HuH-7.5 (cell line): ENCODE measurements around the gene ROPN1L.

Experiments used
- DNase-seq: peaks from one replicate; pipeline ENCODE4 v3.0.0; 2011; ENCODE audit warnings: low spot score

ROPN1L gene

DNA sequence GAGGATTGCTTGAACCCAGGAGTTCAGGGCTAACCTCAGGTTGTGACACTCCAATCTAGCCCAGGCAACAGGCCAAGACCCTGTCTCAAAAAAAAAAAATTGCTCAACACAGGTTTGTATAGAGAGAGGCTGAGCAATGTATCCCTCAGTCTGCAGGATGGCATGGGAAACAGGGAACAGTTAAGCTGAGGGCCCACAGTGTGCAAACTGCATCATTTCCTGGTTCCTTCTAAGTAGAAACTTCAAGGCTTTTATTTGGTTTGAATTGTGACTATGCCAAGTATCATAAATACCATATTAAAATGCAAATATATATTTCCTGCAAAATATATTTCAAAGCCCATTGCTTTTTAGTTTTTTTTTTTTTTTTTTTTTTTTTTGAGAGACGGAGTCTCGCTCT is 13.7 kb upstream of the ROPN1L start:
- DNase-seq: no peak

DNA sequence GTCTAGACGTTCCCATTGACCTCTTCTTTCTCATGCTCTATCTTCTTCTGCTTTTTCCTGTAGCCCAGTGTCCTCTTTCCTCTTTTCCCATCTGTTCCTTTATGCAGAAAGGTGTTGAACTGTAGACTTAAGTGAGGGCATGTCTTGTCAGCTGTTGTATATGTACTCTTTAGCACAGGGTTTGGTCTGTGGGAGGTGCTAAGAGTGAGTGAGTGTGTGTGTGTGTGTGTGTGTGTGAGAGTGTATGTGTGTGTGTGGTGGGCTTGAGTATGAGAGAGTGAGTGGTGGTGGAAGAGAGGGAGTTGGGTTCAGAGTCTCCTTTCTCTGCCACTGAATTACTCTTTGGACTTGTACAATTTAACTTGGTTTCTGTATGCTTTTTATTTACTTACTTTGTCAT is 10.3 kb upstream of the ROPN1L start:
- no peak for DNase-seq

DNA sequence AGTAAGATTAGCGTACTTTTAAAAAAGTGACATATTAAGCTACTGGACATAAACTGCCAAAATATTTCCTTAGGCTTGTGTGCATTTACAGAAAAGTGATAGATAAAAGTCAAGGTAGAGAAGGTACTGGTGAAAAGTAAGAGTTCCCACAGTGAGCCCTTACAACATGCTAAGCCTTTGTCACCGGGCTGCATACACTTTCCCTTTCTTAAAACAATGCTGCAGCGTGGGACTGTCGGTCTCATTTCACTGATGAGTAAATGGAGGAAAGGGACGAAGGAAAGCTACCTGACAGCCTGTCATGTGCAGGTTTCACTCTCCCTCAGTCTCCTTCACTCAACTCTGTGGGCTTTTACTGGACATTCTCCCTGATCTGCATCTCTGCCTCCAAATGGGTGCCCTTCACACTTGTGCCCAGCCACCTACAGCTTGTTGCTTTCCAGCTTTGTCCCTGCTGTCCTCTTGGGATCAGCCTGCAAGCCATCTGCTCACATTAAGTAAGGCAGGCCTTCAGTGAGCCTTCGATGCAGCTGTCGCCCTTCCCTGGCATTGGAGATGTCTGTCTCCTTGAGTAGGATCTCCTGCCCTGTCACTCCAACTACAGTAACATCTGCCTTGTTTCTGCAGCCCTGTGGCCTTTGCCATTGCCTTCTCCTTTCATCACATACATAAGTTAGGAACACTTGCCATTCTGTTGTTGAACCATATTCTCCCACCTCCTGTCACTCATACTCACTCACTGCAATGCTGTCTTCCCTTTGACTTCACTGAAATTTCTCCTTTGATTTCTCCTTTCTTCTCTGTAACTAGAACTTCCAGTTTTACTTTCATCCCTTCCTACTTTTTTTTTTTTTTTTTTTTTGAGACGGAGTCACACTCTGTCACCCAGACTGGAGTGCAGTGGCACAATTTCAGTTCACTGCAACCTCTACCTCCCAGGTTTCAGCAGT is 9.3 kb upstream of the ROPN1L start:
- DNase-seq: no peak

DNA sequence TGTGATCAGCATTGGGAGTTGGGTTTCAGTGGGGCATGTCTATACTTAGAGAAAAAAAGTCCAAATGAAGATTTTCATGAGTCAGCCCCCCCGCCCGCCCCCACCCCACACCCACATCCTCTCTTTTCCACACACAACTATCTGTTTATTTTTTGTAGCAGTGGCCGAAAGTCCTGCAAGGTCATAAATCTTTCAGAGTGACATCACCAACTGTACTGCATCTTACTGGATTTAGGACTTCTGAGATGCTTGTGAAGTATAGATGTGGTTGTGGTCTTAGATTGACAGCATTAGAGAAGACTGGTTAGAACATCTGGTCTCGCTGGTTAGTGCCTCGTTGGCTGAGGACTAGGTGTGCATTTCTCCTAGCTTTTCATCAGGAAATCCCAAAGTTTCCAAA is 7.3 kb upstream of the ROPN1L start:
- DNase-seq: no peak

DNA sequence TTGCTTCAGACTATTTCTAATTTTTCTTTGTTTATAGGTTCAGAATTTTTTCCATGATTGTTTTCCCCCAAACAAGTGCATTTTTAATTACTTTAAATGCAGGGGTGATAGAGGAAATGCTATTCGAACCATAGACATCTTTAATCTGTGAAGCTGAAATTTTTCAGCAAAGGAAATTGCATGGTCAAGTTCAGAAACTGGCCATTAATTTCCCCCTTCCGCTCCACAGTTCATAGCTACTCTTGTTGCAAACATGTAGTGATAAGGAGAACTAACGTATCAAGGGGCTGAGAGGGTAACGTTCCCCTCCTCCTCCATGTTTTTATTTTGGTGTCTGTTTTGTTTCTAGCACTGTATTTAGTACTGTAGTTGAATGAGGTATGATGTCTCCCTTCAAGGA is 3.4 kb upstream of the ROPN1L start:
- no peak for DNase-seq

DNA sequence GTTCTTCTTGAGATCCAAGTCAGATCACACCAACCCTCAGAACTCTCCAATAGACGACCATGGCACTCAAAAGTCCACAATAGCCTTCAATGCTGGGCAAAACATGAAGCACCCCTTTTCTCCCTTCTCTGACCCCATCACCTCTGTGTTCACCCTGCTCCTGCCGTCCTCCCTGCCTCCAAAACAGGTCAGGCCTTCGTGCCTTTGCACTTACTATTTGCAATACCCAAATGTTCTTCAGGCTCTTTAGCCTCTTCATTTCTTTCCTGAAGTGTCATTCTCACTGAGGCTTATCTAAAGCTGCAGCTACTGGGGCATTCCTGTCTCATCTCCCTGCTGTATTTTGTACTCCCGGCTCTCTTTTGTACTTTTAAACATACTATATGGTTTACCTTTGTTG is 2.0 kb upstream of the ROPN1L start:
- DNase-seq: no peak

DNA sequence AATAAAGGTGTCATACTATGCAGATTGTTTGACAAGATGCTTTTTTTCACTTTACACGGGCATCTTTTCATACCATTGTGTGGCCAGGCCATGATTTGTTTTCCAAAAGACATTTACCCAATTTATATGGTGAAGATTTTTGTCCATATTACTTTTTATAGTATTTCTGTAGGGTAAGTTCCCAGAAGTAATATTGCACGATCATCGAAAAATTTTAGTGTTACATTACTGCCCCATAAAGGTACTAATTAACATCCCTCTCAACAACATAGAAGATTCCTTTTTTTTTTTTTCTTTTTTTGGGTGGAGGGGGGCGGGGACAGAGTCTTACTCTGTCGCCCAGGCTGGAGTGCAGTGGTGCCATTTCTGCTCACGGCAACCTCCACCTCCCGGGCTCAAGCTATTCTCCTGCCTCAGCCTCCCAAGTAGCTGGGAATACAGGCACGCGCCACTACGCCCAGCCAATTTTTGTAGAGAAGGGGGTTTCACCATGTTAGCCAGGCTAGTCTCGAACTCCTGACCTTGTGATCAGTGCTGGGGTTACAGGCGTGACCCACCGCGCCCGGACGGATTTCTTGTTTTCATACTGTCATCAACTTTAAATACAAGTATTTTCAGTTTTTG is 1.2 kb upstream of the ROPN1L start:
- no peak for DNase-seq

DNA sequence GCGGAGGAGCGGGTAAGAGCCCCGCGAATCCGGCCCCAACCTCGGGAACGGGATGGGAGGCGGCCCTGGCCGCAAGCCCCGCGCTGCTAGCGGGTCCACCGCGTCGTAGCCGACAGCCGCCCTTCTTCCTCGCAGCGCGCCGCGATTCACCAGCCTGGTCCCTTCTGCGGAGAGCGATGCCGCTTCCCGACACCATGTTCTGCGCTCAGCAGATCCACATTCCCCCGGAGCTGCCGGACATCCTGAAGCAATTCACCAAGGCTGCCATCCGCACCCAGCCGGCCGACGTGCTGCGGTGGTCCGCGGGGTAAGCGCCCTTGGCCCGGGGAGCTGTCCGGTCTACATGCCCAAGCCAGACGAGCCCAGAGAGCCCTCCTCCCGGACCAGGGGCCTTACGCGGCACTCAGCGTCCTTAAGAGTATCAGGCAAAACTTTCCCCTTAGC is 335 bp downstream of the ROPN1L start:
- DNase-seq: peak; percentile 64

DNA sequence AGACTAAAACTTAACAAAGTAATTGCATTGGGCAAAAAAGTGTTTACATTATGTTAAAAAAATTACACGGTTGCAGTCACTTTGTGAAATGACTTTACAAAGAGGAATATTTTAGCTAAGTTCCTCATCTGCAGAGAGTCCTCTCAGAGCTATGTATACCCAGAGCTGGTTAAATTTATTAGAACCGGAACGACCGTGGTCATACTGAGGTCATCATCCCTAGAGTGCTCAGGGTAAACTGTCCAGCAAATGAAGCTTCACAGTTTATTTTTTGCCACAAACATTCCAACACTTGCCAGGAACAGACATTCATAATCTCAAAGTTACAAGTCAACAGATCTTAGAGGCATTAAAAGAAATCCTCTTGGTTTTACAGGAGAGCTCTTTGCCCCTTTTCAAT is 897 bp downstream of the ROPN1L start:
- no peak for DNase-seq

DNA sequence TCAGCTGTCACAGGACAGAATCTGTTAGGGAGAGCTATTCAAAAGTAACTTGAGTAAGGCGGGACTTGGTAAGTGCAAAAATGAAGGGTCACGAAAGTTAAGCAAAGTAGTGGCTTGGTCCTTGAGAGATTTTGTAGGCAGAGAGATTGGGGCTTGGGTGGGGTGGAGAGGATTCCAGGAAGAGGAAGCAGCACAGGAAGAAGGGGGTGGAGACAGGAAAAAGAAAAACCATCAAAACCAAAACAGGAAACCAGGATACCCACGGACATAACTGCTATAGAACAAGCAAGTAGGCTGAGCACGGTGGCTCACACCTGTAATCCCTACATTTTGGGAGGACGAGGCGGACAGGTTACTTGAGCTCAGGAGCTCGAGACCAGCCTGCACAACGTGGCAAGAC is 3.7 kb downstream of the ROPN1L start:
- no peak for DNase-seq

DNA sequence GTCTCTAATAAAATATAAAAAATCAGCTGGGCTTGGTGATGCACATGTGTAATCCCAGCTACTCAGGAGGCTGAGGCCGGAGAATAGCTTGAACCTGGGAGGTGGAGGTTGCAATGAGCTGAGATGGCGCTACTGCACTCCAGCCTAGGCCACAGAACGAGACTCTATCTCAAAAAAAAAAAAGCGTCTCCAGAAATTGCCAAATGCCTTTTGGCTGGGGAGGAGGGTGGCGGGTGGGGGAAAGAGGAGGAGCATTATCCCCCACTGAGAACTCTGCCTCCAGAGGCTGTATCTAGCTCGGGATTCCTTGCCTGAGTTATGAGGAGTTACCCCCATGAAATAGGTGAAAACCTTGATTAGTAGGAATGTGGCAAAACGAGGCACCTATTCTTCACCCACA is 4.8 kb downstream of the ROPN1L start:
- no peak for DNase-seq

DNA sequence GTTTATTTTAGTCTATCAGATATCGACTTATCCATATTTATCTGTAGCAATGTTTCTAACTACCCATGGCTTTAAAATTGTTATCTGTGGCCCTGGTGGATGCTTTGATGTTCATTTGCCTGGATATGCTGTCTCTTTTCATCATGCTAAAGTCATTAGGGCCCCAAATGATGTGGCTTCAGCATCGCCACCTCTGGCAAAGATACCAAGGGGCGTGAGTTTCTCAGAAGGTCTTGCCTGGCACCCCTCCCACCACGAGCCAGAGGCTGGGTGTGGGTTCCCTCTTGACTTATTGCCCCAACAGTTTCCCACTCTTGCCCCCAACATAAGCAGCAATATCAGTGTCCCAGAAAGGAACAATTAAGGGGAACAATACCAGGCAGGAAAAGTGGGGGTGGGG is 5.4 kb downstream of the ROPN1L start:
- no peak for DNase-seq

DNA sequence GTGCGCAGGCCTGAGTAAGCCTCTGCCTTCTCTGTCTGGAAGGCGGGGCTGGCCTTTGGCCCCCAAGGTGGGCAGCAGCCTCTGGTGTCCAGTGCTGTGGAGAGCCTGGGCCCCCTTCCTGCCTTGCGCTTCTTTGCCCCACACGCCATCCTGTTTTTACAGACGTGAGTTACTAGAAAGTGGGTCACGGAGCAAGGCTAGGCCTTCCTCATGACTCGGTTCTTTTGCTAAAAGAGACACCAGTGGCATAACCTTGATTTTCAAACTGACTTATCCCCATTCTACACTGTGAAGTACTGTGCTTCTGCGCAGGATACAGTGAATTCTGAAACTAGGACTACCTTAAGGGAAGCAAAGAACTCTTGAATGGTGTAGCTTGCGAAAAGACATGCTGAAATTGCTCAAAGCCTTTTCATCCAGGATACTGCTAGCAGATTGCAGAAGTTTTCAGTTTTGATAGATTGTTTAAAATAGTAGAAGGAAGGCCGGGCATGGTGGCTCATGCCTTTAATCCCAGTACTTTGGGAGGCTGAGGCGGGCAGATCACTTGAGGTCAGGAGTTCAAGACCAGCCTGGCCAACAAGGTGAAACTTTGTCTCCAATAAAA is 7.2 kb downstream of the ROPN1L start:
- no peak for DNase-seq

DNA sequence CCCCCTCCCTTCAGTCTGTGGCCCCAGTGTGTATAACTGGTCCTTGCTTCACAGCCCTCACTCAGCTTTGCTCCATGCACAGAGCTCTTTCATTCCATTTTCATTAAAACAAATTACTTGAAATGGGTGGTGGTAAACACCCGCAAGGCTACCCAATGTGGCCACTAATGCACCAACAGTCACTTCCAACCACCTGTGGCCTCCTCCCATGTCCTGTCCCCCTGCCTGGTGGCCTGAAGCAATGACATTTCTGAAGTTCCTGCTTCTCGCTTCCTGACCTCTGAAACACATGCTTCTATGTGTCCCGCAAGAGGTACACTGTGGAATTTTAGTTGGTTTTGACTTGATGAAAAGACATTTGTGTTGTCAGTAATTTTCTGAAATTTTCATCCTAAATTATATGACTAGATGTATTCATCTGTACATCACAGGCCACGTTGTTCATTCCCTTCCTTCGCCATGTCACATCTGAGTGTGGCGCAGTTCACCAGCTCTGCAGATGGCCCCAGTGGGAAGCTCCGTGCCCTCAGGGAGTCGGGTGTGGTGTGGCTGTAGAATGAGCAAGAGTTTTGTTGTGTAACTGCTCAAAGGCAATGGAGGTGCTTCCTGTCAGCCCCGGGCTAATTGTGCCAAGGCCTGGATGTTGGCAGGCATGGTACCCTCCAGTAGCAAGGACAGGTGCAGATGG is 9.6 kb downstream of the ROPN1L start:
- no peak for DNase-seq

DNA sequence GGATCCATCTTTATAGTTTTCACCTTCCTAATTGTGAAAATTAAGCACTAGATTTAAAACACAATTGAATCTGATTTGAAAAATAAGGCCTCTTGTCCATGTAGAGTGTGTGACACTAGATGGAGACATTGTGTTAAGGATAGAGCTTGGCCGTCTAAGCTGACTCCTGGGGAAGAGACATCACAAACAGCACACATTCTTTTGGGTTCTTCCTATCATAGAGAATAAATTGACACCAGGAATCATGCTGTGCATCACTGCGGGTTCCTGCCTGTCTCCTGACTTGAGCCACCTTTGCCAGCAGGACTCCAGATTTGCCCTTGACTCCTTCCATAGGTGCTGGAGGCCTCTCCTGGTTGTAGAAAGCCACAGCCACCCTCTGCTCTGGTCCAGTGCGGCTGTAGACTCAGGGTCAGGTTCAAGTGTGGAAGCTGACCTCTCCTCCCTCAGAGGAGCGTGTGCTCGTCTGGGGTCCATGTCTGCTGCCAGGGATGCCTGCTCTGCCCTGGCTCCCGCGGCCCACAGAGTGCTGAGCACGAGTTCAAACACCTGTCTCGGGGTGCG is 11.2 kb downstream of the ROPN1L start:
- peak; percentile 65 for DNase-seq

DNA sequence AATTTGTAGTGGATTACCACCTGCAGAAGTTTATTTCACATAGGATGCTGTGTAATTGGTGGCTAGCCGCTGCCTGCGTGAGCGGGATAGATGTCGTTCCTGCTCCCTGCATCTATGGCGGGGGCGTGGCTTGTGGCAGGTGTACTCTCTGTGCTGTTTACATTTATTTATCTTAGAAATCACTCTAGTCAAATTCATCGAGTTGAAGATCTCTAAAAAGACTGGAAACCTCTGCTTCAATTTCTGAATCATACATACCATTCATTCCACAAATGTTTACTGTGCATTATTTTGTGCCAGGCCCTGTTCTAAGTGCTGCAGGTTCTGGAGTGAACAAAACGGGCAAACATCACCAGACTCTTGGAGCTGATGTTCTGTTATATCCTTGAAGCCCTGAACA is 11.9 kb downstream of the ROPN1L start:
- DNase-seq: no peak

DNA sequence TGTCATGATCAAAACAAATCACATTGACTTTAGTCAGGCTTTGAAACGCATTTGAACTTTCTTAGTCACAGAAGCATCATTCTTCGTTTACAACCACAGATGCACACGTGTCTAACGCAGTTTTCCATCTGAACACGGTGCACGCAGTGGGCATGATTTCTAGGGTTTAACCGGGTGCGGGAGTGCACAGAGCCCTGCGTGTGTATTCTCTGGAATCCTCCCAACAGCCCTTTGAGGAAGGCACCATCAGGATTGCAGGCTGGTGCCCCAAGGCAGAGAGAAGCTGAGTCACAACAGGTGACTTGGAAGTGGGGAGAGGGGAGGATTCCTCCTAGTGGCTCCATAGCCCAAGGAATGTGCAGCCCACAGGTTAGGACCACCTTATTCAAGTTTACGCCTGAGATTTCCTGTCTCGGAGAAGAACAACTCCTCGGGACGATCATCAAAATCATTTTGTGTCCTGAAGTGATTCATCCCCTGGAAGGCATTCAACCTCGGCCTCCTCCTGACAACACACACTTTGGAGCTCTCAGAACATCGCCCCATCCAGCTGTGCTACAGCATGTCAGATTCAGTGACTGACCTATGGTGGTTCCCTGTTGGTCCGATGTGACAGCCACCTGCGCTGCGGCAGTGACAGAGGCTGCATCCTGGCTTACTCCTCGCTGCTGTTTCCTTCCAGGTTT is 13.1 kb downstream of the ROPN1L start:
- DNase-seq: no peak

DNA sequence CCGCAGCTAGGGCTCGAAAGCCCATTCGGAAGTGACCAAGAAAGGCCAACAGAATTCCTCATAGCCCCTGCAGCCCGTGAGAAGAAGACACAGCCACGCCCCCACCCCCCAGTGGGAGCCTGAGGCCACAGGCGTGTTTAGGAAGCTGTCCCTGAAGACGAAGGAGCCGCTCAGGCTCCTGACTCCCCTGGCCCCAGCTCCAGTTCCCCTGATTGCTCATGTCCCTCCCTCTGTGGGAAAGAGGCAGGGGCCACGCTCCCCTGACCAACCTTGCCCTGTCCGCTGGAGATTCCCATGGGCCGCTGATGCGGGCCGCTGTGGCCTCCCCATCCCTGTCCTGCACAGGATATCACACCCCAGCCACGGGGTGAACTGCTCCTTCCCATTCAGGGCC is 13.6 kb downstream of the ROPN1L start:
- no peak for DNase-seq

DNA sequence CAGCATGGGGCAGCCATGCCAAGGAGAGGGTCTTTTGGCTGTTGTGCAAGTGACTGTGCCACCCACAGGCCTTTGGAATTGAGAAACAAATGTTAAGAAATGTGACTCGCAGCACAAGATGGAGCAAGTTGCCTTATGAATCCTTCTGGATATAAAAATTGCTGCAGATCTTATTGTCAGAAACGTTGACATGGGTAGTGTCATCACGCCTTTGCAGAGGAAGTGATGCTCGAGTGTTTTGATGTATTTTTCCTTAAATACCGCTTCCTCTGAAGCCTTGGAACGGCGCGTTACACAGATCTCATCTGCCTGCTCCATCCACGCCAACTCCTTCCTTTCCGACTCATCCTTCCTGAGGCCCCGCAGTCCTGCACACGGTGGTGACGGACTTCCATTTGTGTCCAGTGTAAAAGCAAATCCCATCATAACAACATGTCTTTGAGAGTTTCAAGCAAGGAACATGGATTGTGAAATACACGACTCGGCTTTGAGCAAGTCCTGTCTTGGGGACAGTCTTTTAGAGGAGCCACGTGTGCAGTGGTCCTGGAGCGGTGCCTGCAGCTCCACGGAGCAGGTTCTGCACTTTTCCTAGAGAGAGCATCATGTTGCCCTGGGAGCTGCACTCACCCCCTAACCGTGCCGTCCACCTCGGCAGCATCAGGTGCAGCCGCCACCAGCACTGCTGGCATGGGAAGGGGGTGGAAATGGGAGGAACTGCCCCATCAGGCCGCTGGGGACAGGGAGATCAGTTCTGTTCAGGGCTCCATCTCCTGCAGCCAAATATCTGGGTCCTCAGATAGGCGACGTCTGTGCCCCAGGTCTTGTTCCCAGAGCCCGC is 15.1 kb downstream of the ROPN1L start:
- no peak for DNase-seq

DNA sequence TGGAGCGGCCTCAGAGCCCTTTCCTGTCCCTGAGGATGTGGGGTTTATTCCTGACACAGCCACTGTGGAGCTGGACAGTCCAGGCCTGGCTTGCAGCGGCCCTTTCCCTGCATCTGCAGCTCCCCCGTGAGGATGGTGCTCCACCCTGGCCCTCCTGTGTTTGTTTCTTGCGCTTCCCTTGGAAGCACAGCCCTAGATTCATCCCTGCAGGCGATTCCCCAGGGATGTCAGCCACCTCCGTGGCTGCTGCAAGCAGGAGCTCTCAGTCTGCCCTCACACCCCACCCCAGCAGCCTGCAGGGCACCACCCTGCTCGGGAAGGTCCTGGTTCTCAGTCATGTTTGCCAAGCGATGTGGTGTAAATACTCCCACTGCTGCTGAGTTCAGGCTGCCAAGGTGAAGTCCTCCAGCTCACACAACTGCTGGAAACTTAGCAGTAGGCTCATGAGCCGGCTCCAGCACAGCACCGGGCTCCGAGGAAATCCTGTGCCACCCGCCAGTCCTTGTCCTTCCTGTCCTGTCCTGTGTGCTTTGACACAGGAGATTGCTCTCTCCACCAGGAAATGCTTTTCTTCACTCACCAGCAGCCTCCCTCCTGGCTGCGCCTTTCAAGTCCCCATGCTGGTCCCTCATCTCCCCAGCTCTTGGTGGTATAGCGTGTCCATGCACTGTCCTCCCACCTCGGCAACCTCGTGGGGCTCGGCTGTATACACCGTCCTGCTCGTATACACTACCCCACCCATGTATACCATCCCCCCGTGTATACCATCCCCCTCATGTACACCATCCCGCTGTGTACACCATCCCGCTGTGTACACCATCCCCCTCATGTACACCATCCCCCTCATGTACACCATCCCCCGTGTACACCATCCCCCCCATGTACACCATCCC is 16.2 kb downstream of the ROPN1L start:
- DNase-seq: peak; percentile 27
